GM10248 (cell line): ENCODE results near the gene TBL2.
"Not testable (repeated sequence)": the region's sequence is repeated elsewhere in the genome, so short reads cannot be mapped to it uniquely, and the experiment has no call there.

ENCODE experiments used
- CTCF ChIA-PET: fragments of 300-600 bp; sonication (Branson Sonifier 250); formaldehyde crosslinking; extraction: SDS; loops from one replicate; lab custom pipeline; 2021; ENCODE audit warnings: antibody characterized with exemption; lab: Yijun Ruan, JAX
- POLR2A ChIA-PET: fragments of 350-650 bp; sonication (Branson Sonifier 250); formaldehyde crosslinking; extraction: SDS; loops from one replicate; lab custom pipeline; 2020; ENCODE audit warnings: antibody characterized with exemption; lab: Yijun Ruan, JAX
- DNase-seq: peaks from one replicate; pipeline ENCODE4 v3.0.0; 2012; ENCODE audit errors: extremely low spot score
- TF ChIP-seq, protein P1 (sequence below): IDR thresholded peaks from 2 replicates; pipeline ENCODE4 v1.5.1; 2012; ENCODE audit warnings: mild to moderate bottlenecking, low read depth; ENCODE audit errors: extremely low read depth, missing control alignments, control extremely low read depth

The TBL2 gene

GRCh38 chr7:73537051-73537450 is 41.3 kb downstream of the TBL2 start:
- no peak for DNase-seq
- ChIA-PET POLR2A (no interaction called here), CTCF (interaction anchor here (1.2 kb wide), 1 partner anchor 131 kb away, joined by 3 read pairs; the partner anchor contains the start of gene VPS37D)
- TF ChIP-seq, protein P1, sequence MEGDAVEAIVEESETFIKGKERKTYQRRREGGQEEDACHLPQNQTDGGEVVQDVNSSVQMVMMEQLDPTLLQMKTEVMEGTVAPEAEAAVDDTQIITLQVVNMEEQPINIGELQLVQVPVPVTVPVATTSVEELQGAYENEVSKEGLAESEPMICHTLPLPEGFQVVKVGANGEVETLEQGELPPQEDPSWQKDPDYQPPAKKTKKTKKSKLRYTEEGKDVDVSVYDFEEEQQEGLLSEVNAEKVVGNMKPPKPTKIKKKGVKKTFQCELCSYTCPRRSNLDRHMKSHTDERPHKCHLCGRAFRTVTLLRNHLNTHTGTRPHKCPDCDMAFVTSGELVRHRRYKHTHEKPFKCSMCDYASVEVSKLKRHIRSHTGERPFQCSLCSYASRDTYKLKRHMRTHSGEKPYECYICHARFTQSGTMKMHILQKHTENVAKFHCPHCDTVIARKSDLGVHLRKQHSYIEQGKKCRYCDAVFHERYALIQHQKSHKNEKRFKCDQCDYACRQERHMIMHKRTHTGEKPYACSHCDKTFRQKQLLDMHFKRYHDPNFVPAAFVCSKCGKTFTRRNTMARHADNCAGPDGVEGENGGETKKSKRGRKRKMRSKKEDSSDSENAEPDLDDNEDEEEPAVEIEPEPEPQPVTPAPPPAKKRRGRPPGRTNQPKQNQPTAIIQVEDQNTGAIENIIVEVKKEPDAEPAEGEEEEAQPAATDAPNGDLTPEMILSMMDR, result no peak

- DNase-seq, result no peak
- TF ChIP-seq, protein P1, result no peak
- POLR2A ChIA-PET, result no interaction called here
- CTCF ChIA-PET, result interaction anchor here (1.2 kb wide), 1 partner anchor 132 kb away, joined by 3 read pairs; the partner anchor contains the start of gene VPS37D
These were observed 41.9 kb downstream of the TBL2 start for GRCh38 chr7:73536479-73536878.

DNA sequence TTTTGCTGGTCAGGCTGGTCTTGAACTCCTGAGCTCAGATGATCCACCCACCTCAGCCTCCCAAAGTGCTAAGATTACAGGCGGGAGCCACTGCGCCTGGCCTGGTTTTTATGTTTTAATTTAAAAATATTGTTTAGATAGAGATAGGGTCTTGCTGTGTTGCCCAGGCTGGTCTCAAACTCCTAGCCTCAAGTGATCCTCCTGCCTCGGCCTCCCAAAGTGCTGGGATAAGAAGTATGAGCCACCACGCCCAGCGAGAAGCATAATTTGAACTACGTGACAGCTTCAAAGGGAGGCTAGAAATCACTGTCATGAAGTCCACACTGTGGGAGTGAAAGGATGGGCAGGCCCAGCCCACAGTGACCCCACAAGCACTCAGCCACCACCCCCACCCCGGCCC is 42.5 kb downstream of the TBL2 start:
- CTCF ChIA-PET, result interaction anchor here (1.2 kb wide), 1 partner anchor 132 kb away, joined by 3 read pairs; the partner anchor contains the start of gene VPS37D

DNA sequence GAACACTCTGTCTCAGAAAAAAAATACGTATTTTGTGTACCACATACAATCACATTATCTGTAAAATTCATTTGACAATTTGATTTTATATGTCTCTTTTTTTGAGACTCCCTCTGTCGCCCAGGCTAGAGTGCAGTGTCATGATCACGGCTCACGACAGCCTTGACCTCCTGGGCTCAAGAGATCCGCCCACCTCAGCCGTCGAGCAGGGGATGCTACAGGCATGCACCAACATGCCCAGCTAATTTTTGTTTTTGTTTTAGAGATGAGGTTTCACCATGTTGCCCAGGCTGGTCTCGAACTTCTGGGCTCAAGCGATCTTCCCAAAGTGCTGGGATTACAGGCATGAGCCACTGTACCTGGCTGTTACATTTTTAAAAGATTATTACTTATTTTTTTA is 44.6 kb downstream of the TBL2 start:
- DNase-seq, result no peak
- ChIA-PET CTCF (interaction anchor here (2.2 kb wide), 1 partner anchor 10 kb away, joined by 4 read pairs; no protein-coding TSS in a partner anchor), POLR2A (no interaction called here)
- TF ChIP-seq, protein P1, result no peak

More for the DNA sequence above, 42.5 kb downstream of the TBL2 start:
- POLR2A ChIA-PET, DNase-seq: not testable (repeated sequence)

GRCh38 chr7:73532224-73532623 is 46.2 kb downstream of the TBL2 start:
- ChIA-PET POLR2A (no interaction called here), CTCF (interaction anchor here (1.4 to 2.2 kb wide), 2 partner anchors 8 to 11 kb away, joined by 3 to 4 read pairs; no protein-coding TSS in a partner anchor)
- DNase-seq, result no peak
- TF ChIP-seq, protein P1, result no peak

- ChIA-PET CTCF (no interaction called here), POLR2A (no interaction called here)
- TF ChIP-seq, protein P1, result no peak
- no peak for DNase-seq
These were observed 47.6 kb downstream of the TBL2 start for GRCh38 chr7:73530800-73531199.
